ENCODE results near the gene VKORC1L1. TPM values are rescaled to one million over a fixed set of nuclear protein-coding genes. Genes with fewer than 3 reads are reported as not detected.

Gene VKORC1L1
- total RNA-seq, 1 donor from 2014 or later: 15.2 TPM

GRCh38 chr7:65967361-65968155, 94.7 kb downstream of the VKORC1L1 start:
- Histone ChIP-seq H3K27me3 (no peaks in the 10 kb centered on the region), H3K4me1 (no peaks in the 10 kb centered on the region), H3K4me3 (no peak overlapping the region), H3K36me3 (peaks cover 0 to 87% of the 10 kb centered on the region in 2 donors), H3K27ac (no peak overlapping the region), H3K9me3 (no peaks in the 10 kb centered on the region)
- intact Hi-C loops (cut with DNase I): no loop called here
- DNase-seq (ENCODE audit: extremely low spot score in 2 of 2): no peak
- TF ChIP-seq POLR2A (IDR thresholded peaks at IDR 0.05) (no peak), CTCF (IDR thresholded peaks at IDR 0.05) (no peak), POLR2AphosphoS5 (IDR thresholded peaks at IDR 0.05; ENCODE audit: insufficient read depth in 1 of 2, low read depth in 1 of 2) (no peak)

DNA sequence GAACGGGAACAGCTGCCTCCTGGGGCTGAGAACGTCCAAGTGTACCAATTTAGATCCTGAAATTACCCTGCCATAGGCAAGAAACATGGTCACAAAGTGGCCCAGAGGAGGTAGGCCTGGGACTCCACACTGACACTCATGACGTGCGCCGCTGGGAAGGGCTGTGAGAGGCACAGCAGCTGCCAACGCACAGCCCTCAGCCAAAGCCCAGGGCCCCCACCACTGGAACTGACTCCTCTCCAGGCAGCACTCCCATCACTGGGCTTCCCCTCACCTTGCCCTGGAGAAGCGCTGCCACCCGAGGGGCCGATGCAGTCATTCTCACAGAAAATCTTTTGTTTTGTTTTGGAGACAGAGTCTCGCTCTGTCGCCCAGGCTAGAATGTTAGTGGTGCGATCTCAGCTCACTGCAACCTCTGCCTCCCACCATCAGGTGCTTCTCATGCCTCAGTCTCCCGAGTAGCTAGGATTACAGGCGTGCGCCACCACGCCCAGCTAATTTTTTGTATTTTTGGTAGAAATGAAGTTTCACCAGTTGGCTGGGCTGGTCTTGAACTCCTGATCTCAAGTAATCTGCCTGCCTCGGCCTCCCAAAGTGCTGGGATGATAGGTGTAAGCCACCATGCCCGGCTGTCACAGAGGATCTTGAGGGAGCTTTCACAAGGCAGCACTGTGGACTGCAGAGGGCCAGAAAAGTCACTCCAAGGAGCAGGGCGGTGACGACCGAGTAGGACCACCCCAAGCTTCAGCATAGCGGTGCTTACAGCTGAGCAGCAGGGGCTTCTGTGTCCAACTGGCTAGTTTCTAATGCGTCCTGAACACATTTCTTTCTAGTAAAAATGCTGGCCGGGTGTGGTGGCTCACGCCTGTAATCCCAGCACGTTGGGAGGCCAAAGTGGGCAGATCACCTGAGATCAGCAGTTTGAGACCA, 95.6 kb downstream of the VKORC1L1 start:
- no peak for TF ChIP-seq POLR2A (IDR thresholded peaks at IDR 0.05)
- TF ChIP-seq CTCF (IDR thresholded peaks at IDR 0.05): no peak
- TF ChIP-seq POLR2AphosphoS5 (IDR thresholded peaks at IDR 0.05; ENCODE audit: insufficient read depth in 1 of 2, low read depth in 1 of 2): no peak
- no peaks in the 10 kb centered on the region for H3K9me3 ChIP-seq
- no peaks in the 10 kb centered on the region for H3K27me3 ChIP-seq
- no peak overlapping the region for H3K27ac ChIP-seq
- no peaks in the 10 kb centered on the region for H3K4me1 ChIP-seq
- DNase-seq (ENCODE audit: extremely low spot score in 2 of 2): no peak
- H3K4me3 ChIP-seq: no peak overlapping the region
- peaks cover 0 to 87% of the 10 kb centered on the region in 2 donors for H3K36me3 ChIP-seq
- intact Hi-C loops (cut with DNase I): no loop called here

DNA sequence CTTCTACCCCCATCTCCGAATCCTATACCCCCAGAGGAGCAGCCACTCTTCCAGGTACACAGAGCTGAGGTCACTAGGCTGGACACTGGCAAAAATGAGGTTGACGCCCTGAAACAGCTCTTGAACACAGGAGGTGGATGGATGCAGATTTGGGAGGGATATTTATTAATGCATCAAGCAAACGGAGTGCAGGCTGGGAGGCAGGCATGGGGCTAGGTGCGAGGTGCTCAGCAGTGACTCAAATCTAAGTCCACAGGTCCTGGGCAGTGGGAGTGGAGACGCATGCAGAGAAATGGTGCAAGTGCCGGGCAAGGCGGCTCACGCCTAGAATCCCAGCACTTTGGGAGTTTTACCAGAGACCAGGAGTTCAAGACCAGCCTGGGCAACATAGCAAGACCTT, 98.1 kb downstream of the VKORC1L1 start:
- Histone ChIP-seq H3K36me3 (peaks cover 0 to 90% of the 10 kb centered on the region in 2 donors), H3K27ac (no peak overlapping the region), H3K9me3 (no peaks in the 10 kb centered on the region), H3K27me3 (no peaks in the 10 kb centered on the region), H3K4me3 (no peak overlapping the region), H3K4me1 (no peaks in the 10 kb centered on the region)
- no peak for DNase-seq (ENCODE audit: extremely low spot score in 2 of 2)
- intact Hi-C loops (cut with DNase I): no loop called here
- TF ChIP-seq CTCF (IDR thresholded peaks at IDR 0.05) (no peak), POLR2A (IDR thresholded peaks at IDR 0.05) (no peak), POLR2AphosphoS5 (IDR thresholded peaks at IDR 0.05; ENCODE audit: insufficient read depth in 1 of 2, low read depth in 1 of 2) (no peak)

DNA sequence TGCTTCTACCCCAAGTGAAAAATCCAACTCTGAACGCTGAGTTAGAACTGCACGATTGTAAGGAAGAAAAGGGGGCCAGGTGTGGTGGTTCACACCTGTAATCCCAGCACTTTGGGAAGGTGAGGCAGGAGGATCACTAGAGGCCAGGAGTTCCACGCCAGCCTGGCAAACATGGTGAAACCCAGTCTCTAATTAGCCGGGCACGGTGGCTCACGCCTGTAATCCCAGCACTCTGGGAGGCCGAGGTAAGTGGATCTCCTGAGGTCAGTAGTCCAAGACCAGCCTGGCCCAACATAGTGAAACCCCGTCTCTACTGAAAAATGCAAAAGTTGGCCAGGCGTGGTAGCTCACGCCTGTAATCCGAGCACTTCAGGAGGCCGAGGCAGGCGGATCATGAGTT, 100.1 kb downstream of the VKORC1L1 start:
- TF ChIP-seq POLR2A (IDR thresholded peaks at IDR 0.05): no peak
- TF ChIP-seq POLR2AphosphoS5 (IDR thresholded peaks at IDR 0.05; ENCODE audit: insufficient read depth in 1 of 2, low read depth in 1 of 2): no peak
- no peak for TF ChIP-seq CTCF (IDR thresholded peaks at IDR 0.05)
- Histone ChIP-seq H3K36me3 (peaks cover 0 to 79% of the 10 kb centered on the region in 2 donors), H3K9me3 (no peaks in the 10 kb centered on the region), H3K4me3 (no peak overlapping the region), H3K27me3 (no peaks in the 10 kb centered on the region), H3K4me1 (no peaks in the 10 kb centered on the region), H3K27ac (no peak overlapping the region)
- intact Hi-C loops (cut with DNase I): no loop called here
- DNase-seq (ENCODE audit: extremely low spot score in 2 of 2): no peak

All from vagina (tissue), 2 donors.